ENCODE data around the gene GDF7.
"Not testable (repeated sequence)": the region's sequence is repeated elsewhere in the genome, so short reads cannot be mapped to it uniquely, and the experiment has no call there.

GDF7 gene

DNA sequence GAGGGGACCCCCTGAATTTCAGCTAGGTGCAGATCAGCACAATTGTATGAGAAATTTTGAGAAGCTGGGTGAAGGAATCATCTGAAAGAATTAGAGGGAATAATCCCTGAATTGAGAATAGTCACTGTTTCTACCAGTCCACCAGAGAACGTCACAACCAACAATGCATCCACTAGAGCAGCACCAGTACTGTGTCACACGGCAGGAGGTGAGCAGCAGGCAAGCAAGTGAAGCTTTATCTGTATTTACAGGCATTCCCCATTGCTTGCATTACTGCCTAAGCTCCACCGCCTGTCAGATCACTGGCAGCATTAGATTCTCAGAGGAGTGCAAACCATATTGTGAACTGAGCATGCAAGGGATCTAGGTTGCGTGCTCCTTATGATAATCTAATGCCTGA, 40.7 kb downstream of the GDF7 start:
- no peak for DNase-seq

- DNase-seq: not testable (repeated sequence)
Observed at GRCh38 chr2:20711641-20712040, 44.7 kb downstream of the GDF7 start.

GRCh38 chr2:20713585-20713984, 46.6 kb downstream of the GDF7 start:
- not testable (repeated sequence) for DNase-seq

- DNase-seq: not testable (repeated sequence)
Observed at GRCh38 chr2:20714412-20714811, 47.5 kb downstream of the GDF7 start.

GRCh38 chr2:20716164-20716563, 49.2 kb downstream of the GDF7 start:
- DNase-seq: not testable (repeated sequence)

GRCh38 chr2:20717641-20718040, 50.7 kb downstream of the GDF7 start:
- no peak for DNase-seq

DNA sequence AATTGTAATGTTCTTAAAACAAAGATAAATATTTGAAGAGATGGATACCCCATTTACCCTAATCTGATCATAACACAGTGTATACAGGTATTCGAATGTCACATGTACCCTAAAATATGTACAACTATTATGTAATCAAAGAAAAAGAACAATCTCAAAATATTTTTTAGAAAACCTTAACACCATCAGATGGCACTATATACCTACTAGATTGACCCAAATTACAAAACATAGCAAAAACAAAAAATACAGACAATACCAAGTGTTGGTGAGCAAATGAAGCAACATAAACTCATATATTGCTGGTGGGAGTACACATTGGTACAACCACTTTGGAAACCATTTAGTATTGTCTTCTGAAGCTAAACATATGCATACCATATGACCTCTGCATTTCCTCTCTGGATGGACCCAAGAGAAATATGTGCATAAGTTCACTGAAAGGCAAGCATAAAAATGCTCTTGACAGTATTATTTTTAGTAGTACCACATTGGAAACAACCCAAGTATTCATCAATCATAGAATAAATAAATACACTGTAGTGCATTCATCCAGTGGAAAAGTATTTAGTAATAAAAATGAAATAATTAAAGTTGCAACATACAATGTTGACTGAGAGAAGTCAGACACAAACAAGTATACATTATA, 55.8 kb downstream of the GDF7 start:
- no peak for DNase-seq

DNA sequence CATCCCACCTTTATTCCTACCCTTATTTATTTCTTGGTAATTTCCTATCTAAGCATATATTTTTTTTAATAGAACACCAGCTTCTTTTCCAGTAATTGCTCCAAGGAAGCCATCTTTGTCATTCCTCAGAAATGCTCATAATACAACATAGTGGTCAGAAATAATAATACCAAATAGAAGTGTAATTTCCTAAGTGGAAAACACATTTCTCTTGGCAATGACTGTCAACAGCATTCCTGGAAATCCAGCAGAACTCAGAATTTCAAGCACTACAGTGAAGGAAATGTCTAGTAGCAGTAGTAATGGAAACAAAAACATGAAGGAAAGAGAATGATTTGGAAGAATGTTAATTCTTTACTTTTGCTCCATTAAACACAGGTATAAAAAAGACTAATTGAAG, 56.6 kb downstream of the GDF7 start:
- DNase-seq: no peak

- no peak for DNase-seq
Observed at GRCh38 chr2:20724500-20725053, 57.6 kb downstream of the GDF7 start.

GRCh38 chr2:20725782-20726181, 58.8 kb downstream of the GDF7 start:
- no peak for DNase-seq

DNA sequence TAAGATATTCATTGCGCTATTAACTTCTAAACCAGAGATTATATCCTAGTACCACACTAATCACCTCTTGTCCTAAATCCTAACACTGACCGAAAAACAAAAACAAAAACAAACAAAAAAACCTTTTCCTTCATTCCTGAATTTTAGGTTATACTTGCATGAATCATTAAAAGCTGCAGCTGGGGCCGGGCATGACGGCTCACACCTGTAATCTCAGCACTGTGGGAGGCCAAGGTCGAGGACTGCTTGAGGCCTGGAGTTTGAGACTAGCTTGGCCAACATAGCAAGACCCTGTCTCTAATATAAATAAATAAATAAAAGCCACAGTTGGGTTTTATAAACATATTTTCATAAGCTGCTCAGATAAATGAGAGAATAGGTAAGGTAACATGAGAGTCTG, 60.0 kb downstream of the GDF7 start:
- no peak for DNase-seq

DNA sequence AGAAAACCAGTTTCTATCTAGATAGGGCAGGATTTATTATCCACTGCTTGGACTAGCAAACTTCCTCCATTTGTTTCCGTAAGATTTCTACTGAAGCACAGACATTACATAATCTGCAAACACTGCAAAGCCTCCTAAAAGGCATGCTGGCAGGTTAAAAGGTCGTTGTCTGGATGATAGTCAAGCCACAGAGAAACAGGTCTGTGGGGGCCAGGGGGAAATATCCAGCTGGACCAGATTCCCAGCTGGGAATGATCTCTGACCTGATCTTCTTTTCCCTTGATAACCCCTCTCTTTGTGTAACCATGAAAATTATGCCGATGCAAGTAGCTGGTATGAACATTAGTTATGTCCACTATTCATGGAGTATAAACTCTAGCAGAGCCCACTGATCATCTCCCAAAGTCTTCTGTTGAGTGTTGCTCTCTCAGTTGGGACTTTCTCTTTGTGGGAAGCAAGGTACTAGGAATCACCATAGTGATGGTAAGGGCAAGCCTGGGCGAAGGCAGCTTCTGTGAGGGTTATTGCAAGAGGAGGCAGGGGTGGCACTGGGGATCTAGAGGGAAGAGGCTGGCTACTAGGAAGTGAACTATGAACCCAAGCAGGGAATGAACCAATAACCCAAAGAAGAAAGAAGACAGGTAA, 61.3 kb downstream of the GDF7 start:
- DNase-seq: no peak
